ENCODE data around the gene STK4. TPM values are rescaled to one million over a fixed set of nuclear protein-coding genes. Genes with fewer than 3 reads are reported as not detected.

STK4 gene
- total RNA-seq, 1 experiment from 2014 or later = 43.0 TPM

DNA sequence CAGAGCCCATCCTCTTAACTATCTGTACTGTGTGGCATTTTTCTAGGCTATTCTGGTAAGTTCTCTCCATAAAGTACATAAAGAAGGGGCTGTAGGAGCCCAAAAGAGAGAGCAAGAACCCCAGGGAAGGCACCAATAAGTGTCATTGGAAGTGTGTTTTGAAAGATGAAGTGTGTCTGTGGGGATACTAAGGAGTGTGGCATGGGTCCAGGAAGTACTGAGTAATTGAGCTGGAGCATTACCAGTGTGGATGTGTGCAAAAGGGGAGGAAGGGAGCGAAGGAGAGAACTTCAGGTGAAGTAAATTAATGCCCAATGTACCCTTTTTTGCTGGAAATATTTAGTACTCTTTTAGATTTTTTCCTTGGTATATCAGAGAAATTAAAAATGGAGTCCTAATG, 70.7 kb downstream of the STK4 start:
- no peak overlapping the region for H3K4ac ChIP-seq (ENCODE audit: low read depth, low read length)
- TF ChIP-seq CTCF (conservative IDR thresholded peaks at IDR 0.05) = no peak
- no peak overlapping the region for H2BK5ac ChIP-seq (ENCODE audit: insufficient read length, low read length)
- no peaks in the 10 kb centered on the region for H3K27me3 ChIP-seq (ENCODE audit: insufficient read depth, low read length)
- H4K20me1 ChIP-seq (ENCODE audit: control insufficient read depth, insufficient read depth, insufficient read length) = no peaks in the 10 kb centered on the region
- H3K14ac ChIP-seq (ENCODE audit: insufficient read depth, low read length) = no peak overlapping the region
- Mint-ChIP-seq H3K27ac (peak overlapping the region in 2 of 3 experiments; percentile 41 to 79; a peak in 6 of 7 replicates), H3K36me3 (ENCODE audit: insufficient read depth in 1 of 3, low read depth in 3 of 3) (peaks cover 11 to 16% (median 12%) of the 10 kb centered on the region in 3 experiments), H3K27me3 (ENCODE audit: low read depth) (no peaks in the 10 kb centered on the region), H3K9me3 (peaks cover 6 to 8% of the 10 kb centered on the region in 2 experiments), H3K4me3 (no peak overlapping the region), H3K4me1 (peaks cover 28 to 31% of the 10 kb centered on the region in 2 experiments)
- H2BK120ac ChIP-seq (ENCODE audit: low read depth, low read length, poor library complexity, severe bottlenecking) = no peak overlapping the region
- no peak overlapping the region for H3K23ac ChIP-seq (ENCODE audit: insufficient read length, low read depth, low read length)
- H2BK20ac ChIP-seq (ENCODE audit: low read depth, low read length, poor library complexity, severe bottlenecking) = no peak overlapping the region
- no peak overlapping the region for H3K18ac ChIP-seq (ENCODE audit: insufficient read length, low read depth, low read length)
- H3K79me1 ChIP-seq (ENCODE audit: insufficient read depth, low read depth, low read length, poor library complexity, severe bottlenecking) = no peaks in the 10 kb centered on the region
- no peak overlapping the region for H3K56ac ChIP-seq (ENCODE audit: insufficient read length, low read depth, low read length)
- no peaks in the 10 kb centered on the region; the same call in 1 of the 2 replicates for H3K4me1 ChIP-seq (ENCODE audit: insufficient read depth, low read length)
- no peak overlapping the region for H4K91ac ChIP-seq (ENCODE audit: insufficient read length, low read depth, low read length)
- WGBS (ENCODE audit: extremely low coverage, insufficient read length, low lambda C conversion rate) = no CpG with 5 or more reads among the region's 1 CpG
- H3K23me2 ChIP-seq (ENCODE audit: insufficient read length, low read depth, low read length, poor library complexity, severe bottlenecking) = no peaks in the 10 kb centered on the region
- no peak overlapping the region for H2AFZ ChIP-seq (ENCODE audit: low read length)
- H4K8ac ChIP-seq (replicated peaks; ENCODE audit: insufficient read length, low read depth, low read length) = no peak overlapping the region
- no peak overlapping the region for H3T11ph ChIP-seq (ENCODE audit: low read length)
- H3K4me2 ChIP-seq (ENCODE audit: insufficient read depth, insufficient read length, low read length) = no peak overlapping the region
- no peaks in the 10 kb centered on the region for H3K79me2 ChIP-seq (ENCODE audit: insufficient read depth, low read length)
- H2BK12ac ChIP-seq (ENCODE audit: insufficient read length, low read depth, low read length) = no peak overlapping the region
- H4K5ac ChIP-seq (ENCODE audit: insufficient read length, low read depth, low read length) = no peak overlapping the region
- peak overlapping the region; percentile 61 for H3K27ac ChIP-seq (ENCODE audit: insufficient read length, low read depth, low read length)
- DNase-seq = no peak
- H3K9me3 ChIP-seq (ENCODE audit: control insufficient read depth, low read depth, low read length) = no peaks in the 10 kb centered on the region
- no peak overlapping the region for H2AK5ac ChIP-seq (ENCODE audit: insufficient read length, low read length)
- no peak overlapping the region for H2BK15ac ChIP-seq (ENCODE audit: low read depth, low read length)
- no peak overlapping the region for H3K9ac ChIP-seq (ENCODE audit: extremely low read depth, insufficient read length, low read length)

All from H9 (cell line).